ENCODE measurements around the gene CHST8.

- no peak for TF ChIP-seq RELA (CRISPR knock-in tag; IDR thresholded peaks at IDR 0.05; ENCODE audit: borderline replicate concordance)
- TF ChIP-seq, protein P1, sequence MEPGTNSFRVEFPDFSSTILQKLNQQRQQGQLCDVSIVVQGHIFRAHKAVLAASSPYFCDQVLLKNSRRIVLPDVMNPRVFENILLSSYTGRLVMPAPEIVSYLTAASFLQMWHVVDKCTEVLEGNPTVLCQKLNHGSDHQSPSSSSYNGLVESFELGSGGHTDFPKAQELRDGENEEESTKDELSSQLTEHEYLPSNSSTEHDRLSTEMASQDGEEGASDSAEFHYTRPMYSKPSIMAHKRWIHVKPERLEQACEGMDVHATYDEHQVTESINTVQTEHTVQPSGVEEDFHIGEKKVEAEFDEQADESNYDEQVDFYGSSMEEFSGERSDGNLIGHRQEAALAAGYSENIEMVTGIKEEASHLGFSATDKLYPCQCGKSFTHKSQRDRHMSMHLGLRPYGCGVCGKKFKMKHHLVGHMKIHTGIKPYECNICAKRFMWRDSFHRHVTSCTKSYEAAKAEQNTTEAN (CRISPR knock-in tag; IDR thresholded peaks at IDR 0.05): no peak
Measured at GRCh38 chr19:33580645-33581037, 41.1 kb upstream of the CHST8 start.

Measured in WTC11 (cell line).